Esophagus muscularis mucosa (tissue), 4 donors: ENCODE data around the gene SAA1. TPM values are rescaled to one million over a fixed set of nuclear protein-coding genes. Genes with fewer than 3 reads are reported as not detected.

Source experiments
- DNase-seq: peaks from one replicate; pipeline ENCODE4 v3.0.0-alpha.2; 2017; ENCODE audit errors: extremely low spot score
- H3K27ac ChIP-seq, 4 donors: fragments of 200-600 bp; sonication (generic); replicated peaks in 1 of 4; 1 replicate in 3 of 4; 2 replicates in 1 of 4; pipeline ENCODE4 v1.5.1; 2016 to 2019; ENCODE audit warnings: mild to moderate bottlenecking in 1 of 4
- H3K27me3 ChIP-seq, 4 donors: fragments of 200-600 bp; sonication (generic); one replicate each; pipeline versions ENCODE4 v1.5.1 to v1.6.0; 2016 to 2019
- H3K36me3 ChIP-seq, 4 donors: fragments of 200-600 bp; sonication (generic); one replicate each; pipeline ENCODE4 v1.5.1; 2016 to 2019
- H3K4me1 ChIP-seq, 4 donors: fragments of 200-600 bp; sonication (generic); one replicate each; pipeline ENCODE4 v1.5.1; 2016 to 2019
- H3K4me3 ChIP-seq, 4 donors: fragments of 200-600 bp; sonication (generic); 1 replicate in 2 of 4; 2 replicates in 2 of 4; pipeline ENCODE4 v1.5.1; 2016 to 2019; ENCODE audit warnings: mild to moderate bottlenecking in 4 of 4, moderate library complexity in 1 of 4
- H3K9me3 ChIP-seq, 4 donors: fragments of 200-600 bp; sonication (generic); 1 replicate in 3 of 4; 2 replicates in 1 of 4; pipeline ENCODE4 v1.5.1; 2016 to 2019
- CTCF ChIP-seq, 3 experiments: fragments of 200-600 bp in 2 of 3; fragments of 450-650 bp in 1 of 3; sonication (generic) in 2 of 3; IDR thresholded peaks; one replicate each; pipeline ENCODE4 v1.5.1; 2017 to 2019; ENCODE audit warnings: antibody characterized with exemption in 3 of 3, mild to moderate bottlenecking in 2 of 3, moderate library complexity in 1 of 3
- EP300 ChIP-seq: sonication (generic); formaldehyde crosslinking; IDR thresholded peaks from one replicate; pipeline ENCODE4 v1.6.1; 2017; ENCODE audit warnings: antibody characterized with exemption
- POLR2A ChIP-seq: fragments of 450-650 bp; IDR thresholded peaks from one replicate; pipeline ENCODE4 v1.6.1; 2017; ENCODE audit warnings: antibody characterized with exemption, moderate library complexity, mild to moderate bottlenecking, low read depth
- POLR2AphosphoS5 ChIP-seq, 2 donors: sonication (generic); formaldehyde crosslinking; IDR thresholded peaks; one replicate each; pipeline ENCODE4 v1.6.1; 2017; ENCODE audit warnings: antibody characterized with exemption in 2 of 2
- WGBS: methylation state at CpG from one replicate; pipeline ENCODE4 v1.1.5; 2018; 5-methylcytosine and 5-hydroxymethylcytosine counted together
- intact Hi-C: fragments of 100-400 bp; cut with DNase I; formaldehyde crosslinking; loops from one replicate; pipeline ENCODE4 v1.15.1; 2023
- total RNA-seq, 4 donors: library from RNA; depleted of rRNA; stranded (reverse); fragments of >200 nt; gene quantifications; one replicate each; pipeline versions ENCODE4 v1.1.0 to v1.2.1, GENCODE V29; 2016

SAA1 gene
- total RNA-seq, result 1 to 10 TPM in 3 of 4 donors, under 1 TPM in 1; 0.75 to 3.3 (median 1.2) TPM

- H3K27me3 ChIP-seq, result no peaks in the 10 kb centered on the region
- H3K36me3 ChIP-seq, result no peaks in the 10 kb centered on the region
- H3K4me1 ChIP-seq, result no peaks in the 10 kb centered on the region
- H3K27ac ChIP-seq, result no peak within 1 kb of the TSS
- TF ChIP-seq CTCF (IDR thresholded peaks at IDR 0.05) (no peak), EP300 (no peak), POLR2A (no peak), POLR2AphosphoS5 (IDR thresholded peaks at IDR 0.05) (no peak)
- H3K9me3 ChIP-seq, result no peaks in the 10 kb centered on the region
- 67% methylated on average over 7 of the region's 8 CpGs for WGBS
- H3K4me3 ChIP-seq, result no peak within 1 kb of the TSS
- intact Hi-C loops, result no loop called here
- no peak for DNase-seq
Measured at GRCh38 chr11:18265949-18266348, at the start of gene SAA1. SAA1 (plus strand) TSS chr11:18266264; CDS start chr11:18266888, 624 bp downstream.

- Histone ChIP-seq H3K27me3 (no peaks in the 10 kb centered on the region), H3K4me1 (no peaks in the 10 kb centered on the region), H3K4me3 (no peak overlapping the region), H3K9me3 (no peaks in the 10 kb centered on the region), H3K27ac (no peak overlapping the region), H3K36me3 (no peaks in the 10 kb centered on the region)
- DNase-seq, result no peak
- TF ChIP-seq POLR2AphosphoS5 (IDR thresholded peaks at IDR 0.05) (no peak), EP300 (no peak), CTCF (IDR thresholded peaks at IDR 0.05) (no peak), POLR2A (no peak)
- intact Hi-C loops, result no loop called here
- WGBS, result 73% methylated on average over 5 of the region's 5 CpGs
Measured at GRCh38 chr11:18221274-18221876, 44.7 kb upstream of the SAA1 start.

- TF ChIP-seq EP300 (no peak), POLR2A (no peak), CTCF (IDR thresholded peaks at IDR 0.05) (no peak), POLR2AphosphoS5 (IDR thresholded peaks at IDR 0.05) (no peak)
- no peak overlapping the region for H3K27ac ChIP-seq
- H3K4me1 ChIP-seq, result no peaks in the 10 kb centered on the region
- H3K36me3 ChIP-seq, result no peaks in the 10 kb centered on the region
- intact Hi-C loops, result no loop called here
- no peaks in the 10 kb centered on the region for H3K9me3 ChIP-seq
- H3K4me3 ChIP-seq, result no peak overlapping the region
- DNase-seq, result no peak
- 81% methylated on average over 3 of the region's 3 CpGs for WGBS
- no peaks in the 10 kb centered on the region for H3K27me3 ChIP-seq
Measured at GRCh38 chr11:18222814-18223421, 43.1 kb upstream of the SAA1 start.

GRCh38 chr11:18223591-18224387 is 42.3 kb upstream of the SAA1 start:
- intact Hi-C loops, result no loop called here
- H3K4me1 ChIP-seq, result no peaks in the 10 kb centered on the region
- TF ChIP-seq EP300 (no peak), CTCF (IDR thresholded peaks at IDR 0.05) (no peak), POLR2AphosphoS5 (IDR thresholded peaks at IDR 0.05) (no peak), POLR2A (no peak)
- no peak for DNase-seq
- 62% methylated on average over 3 of the region's 3 CpGs for WGBS
- H3K36me3 ChIP-seq, result no peaks in the 10 kb centered on the region
- H3K9me3 ChIP-seq, result no peaks in the 10 kb centered on the region
- no peak overlapping the region for H3K4me3 ChIP-seq
- no peaks in the 10 kb centered on the region for H3K27me3 ChIP-seq
- H3K27ac ChIP-seq, result no peak overlapping the region
